GM21423 (cell line): ENCODE data around the gene PTPRD.

Experiments
- ATAC-seq: cut with Tn5 transposase; IDR thresholded peaks from one replicate; pipeline ENCODE4 v1.9.1; 2021; ENCODE audit warnings: mild to moderate bottlenecking, moderate library complexity; ENCODE audit not compliant: unreplicated experiment

Gene PTPRD

GRCh38 chr9:9912459-9912858 lies 700.3 kb downstream of the PTPRD start:
- ATAC-seq = no peak

- ATAC-seq = no peak
Observed at GRCh38 chr9:9905736-9906135, 707.1 kb downstream of the PTPRD start.

DNA sequence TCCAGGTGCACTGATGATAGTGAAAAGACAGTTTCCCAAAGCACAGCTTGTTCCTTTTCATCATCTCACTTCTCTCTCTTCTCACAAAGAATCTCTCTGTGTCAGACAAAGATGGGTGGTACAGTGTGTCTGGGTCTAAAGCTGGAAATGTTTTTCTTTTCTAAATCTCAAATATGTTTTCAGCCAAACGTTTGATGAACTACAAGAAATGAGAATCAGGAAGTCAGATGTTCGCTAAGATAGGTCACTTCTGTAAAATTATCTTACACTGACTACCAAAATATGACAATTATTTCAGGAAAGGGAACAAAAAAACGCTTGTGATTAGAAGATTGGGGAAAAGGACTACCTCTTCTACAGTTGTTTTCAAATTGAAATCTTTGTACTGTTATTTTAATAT lies 708.8 kb downstream of the PTPRD start:
- ATAC-seq = no peak

DNA sequence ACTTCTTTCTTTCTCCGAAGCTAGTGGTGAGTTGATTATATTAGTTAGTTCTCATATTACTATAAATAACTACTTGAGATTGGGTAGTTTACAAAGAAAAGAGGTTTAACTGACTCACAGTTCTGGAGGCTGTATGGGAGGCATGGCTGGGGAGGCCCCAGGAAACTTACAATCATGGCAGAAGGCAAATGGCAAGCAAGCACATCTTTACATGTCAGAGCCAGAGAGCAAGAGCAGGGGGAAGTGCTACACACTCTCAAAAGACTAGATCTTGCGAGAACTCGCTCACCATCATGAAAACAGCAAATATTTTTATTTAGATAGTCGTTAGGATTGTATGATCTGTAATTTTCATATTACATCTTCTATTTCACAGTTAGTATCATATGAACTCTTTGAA lies 711.2 kb downstream of the PTPRD start:
- no peak for ATAC-seq

- no peak for ATAC-seq
Observed at GRCh38 chr9:9893837-9894236, 719.0 kb downstream of the PTPRD start.

- ATAC-seq = no peak
Observed at GRCh38 chr9:9892217-9892616, 720.6 kb downstream of the PTPRD start.

DNA sequence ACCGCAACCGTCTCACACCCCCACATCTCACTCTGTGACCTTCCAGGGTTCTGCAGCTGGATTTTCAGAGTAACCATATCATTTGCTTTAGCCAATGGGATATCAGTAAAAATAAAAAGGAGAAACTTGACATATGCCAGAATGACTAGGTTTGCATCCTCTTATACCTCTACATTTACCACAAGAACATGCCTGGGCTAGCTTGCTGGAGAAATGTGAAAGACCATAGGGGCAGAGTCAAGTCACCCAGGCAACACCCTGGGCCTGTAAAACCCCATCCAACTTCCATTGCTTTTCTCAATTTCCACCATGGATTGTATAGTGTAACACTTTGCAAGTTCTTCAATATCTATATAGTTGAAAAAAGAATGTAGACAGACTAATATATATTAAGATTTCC lies 731.1 kb downstream of the PTPRD start:
- ATAC-seq = no peak

DNA sequence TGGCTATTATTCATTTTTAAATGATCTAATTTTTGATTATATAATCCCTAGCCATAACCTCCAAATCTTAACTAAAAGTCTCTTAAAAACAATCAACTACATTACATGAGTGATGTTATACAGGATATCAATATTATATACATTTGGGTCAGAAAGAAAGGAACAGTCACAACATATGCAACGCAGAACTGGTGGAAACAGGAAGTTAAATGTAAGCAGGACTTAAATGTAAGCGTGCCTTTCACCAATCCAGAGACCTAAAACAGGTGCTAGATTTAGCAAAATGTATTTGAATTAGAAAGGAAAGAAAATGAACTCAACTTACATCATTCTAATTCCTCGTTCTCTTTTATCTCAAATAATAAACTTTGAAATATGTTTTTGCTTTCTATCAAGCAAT lies 738.5 kb downstream of the PTPRD start:
- no peak for ATAC-seq

- ATAC-seq = no peak
Observed at GRCh38 chr9:9862235-9862810, 750.5 kb downstream of the PTPRD start.

DNA sequence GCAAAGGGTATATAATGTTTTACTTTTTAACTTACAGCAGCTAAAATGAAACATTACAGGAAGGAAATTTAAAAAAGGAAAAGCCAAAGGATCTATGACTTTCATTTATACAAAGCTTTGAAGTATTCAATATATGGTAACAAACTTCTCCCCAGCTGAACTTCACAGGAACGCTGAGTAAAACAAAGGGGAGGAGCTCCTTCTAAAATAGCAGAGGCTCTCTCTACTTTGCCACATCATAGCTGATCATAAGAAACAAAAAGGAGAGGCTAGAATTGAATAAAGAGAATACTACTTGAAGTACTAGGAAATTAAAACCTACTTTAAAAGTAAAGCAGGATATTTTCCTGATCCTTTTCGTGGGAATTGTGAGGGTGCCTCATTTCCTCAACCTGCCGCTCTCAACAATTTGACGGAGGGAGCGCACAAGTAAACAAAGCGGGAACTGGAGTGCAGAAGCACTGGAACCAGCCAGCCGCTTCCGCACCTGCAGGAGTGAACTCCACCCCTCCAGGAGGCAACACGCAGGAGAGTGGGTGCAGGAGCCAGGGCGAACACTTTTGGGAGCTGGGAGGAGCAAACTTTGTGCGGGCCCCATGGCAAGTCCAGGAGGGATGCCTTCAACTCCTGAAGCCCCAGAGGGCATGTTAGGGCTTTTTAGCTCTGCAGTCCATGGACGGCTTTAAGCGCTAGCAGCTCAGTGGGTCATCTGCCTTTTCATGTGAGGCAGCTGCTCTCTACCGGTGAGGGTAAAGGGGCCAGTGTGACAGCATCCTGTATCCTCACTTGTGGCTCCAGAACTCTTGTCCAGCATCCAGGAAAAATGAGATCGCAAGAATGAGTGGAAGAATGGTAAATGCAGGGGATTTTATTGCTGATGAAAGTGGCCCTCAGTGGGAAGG lies 757.4 kb downstream of the PTPRD start:
- ATAC-seq = no peak

GRCh38 chr9:9847750-9848149 lies 765.1 kb downstream of the PTPRD start:
- no peak for ATAC-seq

GRCh38 chr9:9846557-9846956 lies 766.2 kb downstream of the PTPRD start:
- ATAC-seq = peak; percentile 89

GRCh38 chr9:9820436-9820835 lies 792.4 kb downstream of the PTPRD start:
- no peak for ATAC-seq

- ATAC-seq = no peak
Observed at GRCh38 chr9:9819886-9820285, 792.9 kb downstream of the PTPRD start.

- no peak for ATAC-seq
Observed at GRCh38 chr9:9817176-9817575, 795.6 kb downstream of the PTPRD start.

GRCh38 chr9:9804109-9804508 lies 808.7 kb downstream of the PTPRD start:
- ATAC-seq = no peak

- peak; percentile 61 for ATAC-seq
Observed at GRCh38 chr9:9799287-9799686, 813.5 kb downstream of the PTPRD start.

- ATAC-seq = peak; percentile 76
Observed at GRCh38 chr9:9792144-9792857, 820.5 kb downstream of the PTPRD start.

GRCh38 chr9:9791611-9792010 lies 821.2 kb downstream of the PTPRD start:
- ATAC-seq = no peak

- ATAC-seq = peak; percentile 64
Observed at GRCh38 chr9:9790216-9790872, 822.5 kb downstream of the PTPRD start.

GRCh38 chr9:9783711-9784110 lies 829.1 kb downstream of the PTPRD start:
- ATAC-seq = no peak
